ENCODE results near the gene FAAP20. TPM values are rescaled to one million over a fixed set of nuclear protein-coding genes. Genes with fewer than 3 reads are reported as not detected.

FAAP20 gene
- total RNA-seq, 1 experiment from 2014 or later = 133 TPM

- H3K4me3 Mint-ChIP-seq = peak overlapping the region; percentile 34
- ChIA-PET CTCF (interaction anchor here (0.7 to 2.2 kb wide), 5 partner anchors 9 to 169 kb away, joined by 3 to 8 read pairs (median 4); partner anchors contain the start of gene FAAP20), POLR2A (no interaction called here)
Measured at GRCh38 chr1:2212274-2212531, 17.6 kb upstream of the FAAP20 start.

GRCh38 chr1:2210786-2211185 is 16.2 kb upstream of the FAAP20 start:
- no peak for ATAC-seq
- no peak for DNase-seq (ENCODE audit: low spot score)
- no peaks in the 10 kb centered on the region for H3K36me3 Mint-ChIP-seq
- TF ChIP-seq RORB (CRISPR knock-in tag; IDR thresholded peaks at IDR 0.05) (no peak), JUN (CRISPR knock-in tag; IDR thresholded peaks at IDR 0.05) (no peak)
- H3K9me3 Mint-ChIP-seq = no peaks in the 10 kb centered on the region
- H3K27ac Mint-ChIP-seq = no peak overlapping the region
- CTCF ChIA-PET = interaction anchor here (1.0 to 2.2 kb wide), 3 partner anchors 16 to 171 kb away, joined by 3 to 10 read pairs (median 8); partner anchors contain the start of gene FAAP20
- peaks cover 14% of the 10 kb centered on the region for H3K27me3 Mint-ChIP-seq (ENCODE audit: low read depth)
- POLR2A ChIA-PET = interaction anchor here (0.9 to 1.5 kb wide), 2 partner anchors 12 to 17 kb away, joined by 3 to 4 read pairs; no protein-coding TSS in a partner anchor
- peaks cover 15% of the 10 kb centered on the region for H3K4me1 Mint-ChIP-seq
- H3K4me3 Mint-ChIP-seq = no peak overlapping the region

More at GRCh38 chr1:2212274-2212531, 17.6 kb upstream of the FAAP20 start:
- no peaks in the 10 kb centered on the region for H3K9me3 Mint-ChIP-seq
- H3K4me1 Mint-ChIP-seq = 0 out of 2 replicates have a peak, but pooled peaks cover 6% of the 10 kb centered on the region
- no peaks in the 10 kb centered on the region for H3K36me3 Mint-ChIP-seq
- peaks cover under 1% of the 10 kb centered on the region; the same call in 1 of the 2 replicates for H3K27me3 Mint-ChIP-seq (ENCODE audit: low read depth)
- ATAC-seq (peak; percentile 42), DNase-seq (ENCODE audit: low spot score) (peak; percentile 53)
- TF ChIP-seq NFATC4 (CRISPR knock-in tag; IDR thresholded peaks at IDR 0.05) = no peak
- peak overlapping the region; percentile 78 for H3K27ac Mint-ChIP-seq

GRCh38 chr1:2210084-2210653 is 15.6 kb upstream of the FAAP20 start:
- no peaks in the 10 kb centered on the region for H3K9me3 Mint-ChIP-seq
- peaks cover 15% of the 10 kb centered on the region for H3K4me1 Mint-ChIP-seq
- ChIA-PET CTCF (interaction anchor here (1.0 to 1.6 kb wide), 2 partner anchors 15 to 171 kb away, joined by 3 to 10 read pairs; partner anchors contain the start of gene FAAP20), POLR2A (interaction anchor here (1.5 kb wide), 1 partner anchor 17 kb away, joined by 4 read pairs; no protein-coding TSS in a partner anchor)
- ATAC-seq (no peak), DNase-seq (ENCODE audit: low spot score) (no peak)
- H3K36me3 Mint-ChIP-seq = no peaks in the 10 kb centered on the region
- H3K4me3 Mint-ChIP-seq = no peak overlapping the region
- H3K27me3 Mint-ChIP-seq (ENCODE audit: low read depth) = peaks cover 15% of the 10 kb centered on the region
- no peak overlapping the region; the same call in 1 of the 2 replicates for H3K27ac Mint-ChIP-seq
- TF ChIP-seq SMAD4 (CRISPR knock-in tag; IDR thresholded peaks at IDR 0.05) (no peak), SMAD3 (CRISPR knock-in tag; IDR thresholded peaks at IDR 0.05; ENCODE audit: borderline replicate concordance) (no peak), CDX4 (CRISPR knock-in tag; IDR thresholded peaks at IDR 0.05; ENCODE audit: borderline replicate concordance) (no peak), HMGXB4 (CRISPR knock-in tag; IDR thresholded peaks at IDR 0.05) (no peak), ERG (CRISPR knock-in tag; IDR thresholded peaks at IDR 0.05) (no peak), SP1 (CRISPR knock-in tag; conservative IDR thresholded peaks at IDR 0.05) (no peak), NFATC4 (CRISPR knock-in tag; IDR thresholded peaks at IDR 0.05) (no peak), ZNF512 (CRISPR knock-in tag; IDR thresholded peaks at IDR 0.05; ENCODE audit: borderline replicate concordance) (no peak), ZNF423 (CRISPR knock-in tag; IDR thresholded peaks at IDR 0.05) (no peak), PRRX2 (CRISPR knock-in tag; IDR thresholded peaks at IDR 0.05) (no peak), ZNF317 (CRISPR knock-in tag; IDR thresholded peaks at IDR 0.05; ENCODE audit: borderline replicate concordance, low read depth) (no peak), OVOL2 (CRISPR knock-in tag; IDR thresholded peaks at IDR 0.05; ENCODE audit: borderline replicate concordance) (no peak), ZNF281 (CRISPR knock-in tag; IDR thresholded peaks at IDR 0.05) (no peak), ARID4B (CRISPR knock-in tag; IDR thresholded peaks at IDR 0.05; ENCODE audit: borderline replicate concordance) (no peak), EMX1 (CRISPR knock-in tag; IDR thresholded peaks at IDR 0.05) (no peak), MLX (CRISPR knock-in tag; IDR thresholded peaks at IDR 0.05) (no peak)

Measured in WTC11 (cell line).